MCF 10A (cell line): ENCODE measurements around the gene SDC3. TPM values are rescaled to one million over a fixed set of nuclear protein-coding genes. Genes with fewer than 3 reads are reported as not detected.

ENCODE experiments used
- BruUV-seq: library from RNA; stranded (reverse); fragments of 400-500 nt; replicated peaks from 2 replicates; lab custom pipeline; 2021; lab: Mats Ljungman, UMichigan
- CTCF ChIA-PET: fragments of 300-600 bp; sonication (Branson Sonifier 250); formaldehyde crosslinking; extraction: SDS; loops from one replicate; lab custom pipeline; 2021; ENCODE audit warnings: antibody characterized with exemption, inconsistent platforms; lab: Yijun Ruan, JAX
- POLR2A ChIA-PET: fragments of 300-600, 350-650 bp; sonication (Branson Sonifier 250); formaldehyde crosslinking; extraction: SDS; loops from one replicate; lab custom pipeline; 2020; ENCODE audit warnings: antibody characterized with exemption, inconsistent platforms; lab: Yijun Ruan, JAX
- DNase-seq: peaks from one replicate; pipeline ENCODE4 v3.0.0-alpha.2; 2018; ENCODE audit not compliant: unreplicated experiment
- H3K27ac Mint-ChIP-seq: one replicate; pipeline ENCODE4 v1.8.0; 2022; ENCODE audit warnings: mild to moderate bottlenecking, low read depth, mixed read lengths; ENCODE audit not compliant: unreplicated experiment
- H3K27me3 Mint-ChIP-seq: one replicate; pipeline ENCODE4 v1.8.0; 2022; ENCODE audit warnings: mixed read lengths; ENCODE audit not compliant: insufficient read depth, unreplicated experiment
- H3K36me3 Mint-ChIP-seq: one replicate; pipeline ENCODE4 v1.8.0; 2022; ENCODE audit warnings: mild to moderate bottlenecking, moderate library complexity, mixed read lengths; ENCODE audit not compliant: insufficient read depth, unreplicated experiment
- H3K4me1 Mint-ChIP-seq: one replicate; pipeline ENCODE4 v1.8.0; 2022; ENCODE audit warnings: mixed read lengths; ENCODE audit not compliant: insufficient read depth, unreplicated experiment
- H3K4me3 Mint-ChIP-seq: one replicate; pipeline ENCODE4 v1.8.0; 2022; ENCODE audit warnings: mild to moderate bottlenecking, moderate library complexity, mixed read lengths; ENCODE audit not compliant: unreplicated experiment
- H3K9me3 Mint-ChIP-seq: one replicate; pipeline ENCODE4 v1.8.0; 2022; ENCODE audit warnings: mixed read lengths; ENCODE audit not compliant: unreplicated experiment
- CTCF ChIP-seq: fragments of 200-600 bp; IDR thresholded peaks from one replicate; pipeline ENCODE4 v1.8.0; 2022; ENCODE audit warnings: antibody characterized with exemption, mild to moderate bottlenecking; ENCODE audit not compliant: unreplicated experiment
- intact Hi-C: fragments of 100-400 bp; cut with micrococcal nuclease; formaldehyde crosslinking; loops from 2 replicates; pipeline ENCODE4 v1.14.1; 2022
- total RNA-seq: library from RNA; stranded (reverse); gene quantifications from 2 replicates; pipeline ENCODE4 v1.2.3, GENCODE V29; 2022

Gene SDC3
- total RNA-seq, 1 experiment from 2014 or later = 21.7 TPM

DNA sequence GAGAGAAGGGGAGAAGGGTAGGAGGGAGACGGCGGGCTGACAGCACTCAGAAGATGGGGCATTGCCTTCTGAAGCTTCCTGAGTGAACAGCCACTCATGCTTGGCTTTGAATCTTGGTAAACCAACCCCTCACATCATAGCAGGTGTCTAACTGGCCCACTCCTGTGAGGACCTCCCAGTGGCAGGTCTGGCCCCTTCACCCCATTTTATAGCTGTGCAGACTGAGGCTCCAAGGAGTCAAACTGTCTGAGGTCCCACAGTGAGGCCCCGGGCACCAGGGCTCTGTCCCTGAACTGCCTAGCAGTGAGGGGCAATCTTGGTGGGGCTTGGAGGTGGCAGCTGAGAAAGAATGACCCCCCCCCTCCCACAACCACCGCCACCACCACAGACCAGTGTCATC is 41.0 kb downstream of the SDC3 start:
- intact Hi-C loops = no loop called here
- Mint-ChIP-seq H3K4me3 (no peak overlapping the region), H3K9me3 (no peaks in the 10 kb centered on the region), H3K4me1 (peaks cover 6% of the 10 kb centered on the region), H3K27me3 (no peaks in the 10 kb centered on the region), H3K27ac (no peak overlapping the region), H3K36me3 (peaks cover 9% of the 10 kb centered on the region)
- no peak for DNase-seq
- ChIA-PET POLR2A (interaction anchor here (1.3 kb wide), 1 partner anchor 10 kb away, joined by 4 read pairs; no protein-coding TSS in a partner anchor), CTCF (interaction anchor here (0.6 to 1.5 kb wide), 2 partner anchors 66 to 555 kb away, joined by 3 to 4 read pairs; no protein-coding TSS in a partner anchor)
- no TSS peak for BruUV-seq
- no peak for TF ChIP-seq CTCF

DNA sequence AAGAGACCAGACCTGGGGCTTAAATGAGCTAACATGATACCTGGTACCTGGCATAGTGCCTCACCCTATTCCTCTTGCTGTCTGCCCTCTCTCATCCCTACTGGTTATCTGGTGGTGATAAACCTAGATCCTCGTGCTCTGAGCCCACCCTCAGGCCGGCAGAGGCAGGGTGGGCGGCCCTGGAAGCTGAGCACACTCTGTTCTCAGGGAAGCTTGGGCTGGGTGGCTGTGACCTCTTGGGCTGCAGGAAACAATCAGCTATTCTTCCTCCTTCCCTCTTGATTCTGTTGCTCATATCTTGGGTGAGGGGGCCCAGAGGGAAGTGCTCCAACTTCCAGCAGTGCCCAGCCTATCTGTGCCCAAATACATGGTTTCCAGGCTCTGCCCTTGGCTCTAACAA is 42.0 kb downstream of the SDC3 start:
- CTCF ChIA-PET = interaction anchor here (1.5 to 1.8 kb wide), 2 partner anchors 45 to 65 kb away, joined by 5 to 10 read pairs; no protein-coding TSS in a partner anchor
- DNase-seq = no peak
- Mint-ChIP-seq H3K9me3 (no peaks in the 10 kb centered on the region), H3K4me3 (no peak overlapping the region), H3K36me3 (no peaks in the 10 kb centered on the region), H3K27me3 (no peaks in the 10 kb centered on the region), H3K4me1 (no peaks in the 10 kb centered on the region), H3K27ac (no peak overlapping the region)
- BruUV-seq = no TSS peak
- intact Hi-C loops = no loop called here
- POLR2A ChIA-PET = interaction anchor here (0.5 to 1.3 kb wide), 3 partner anchors 11 to 347 kb away, joined by 3 to 4 read pairs (median 3); no protein-coding TSS in a partner anchor
- no peak for TF ChIP-seq CTCF

DNA sequence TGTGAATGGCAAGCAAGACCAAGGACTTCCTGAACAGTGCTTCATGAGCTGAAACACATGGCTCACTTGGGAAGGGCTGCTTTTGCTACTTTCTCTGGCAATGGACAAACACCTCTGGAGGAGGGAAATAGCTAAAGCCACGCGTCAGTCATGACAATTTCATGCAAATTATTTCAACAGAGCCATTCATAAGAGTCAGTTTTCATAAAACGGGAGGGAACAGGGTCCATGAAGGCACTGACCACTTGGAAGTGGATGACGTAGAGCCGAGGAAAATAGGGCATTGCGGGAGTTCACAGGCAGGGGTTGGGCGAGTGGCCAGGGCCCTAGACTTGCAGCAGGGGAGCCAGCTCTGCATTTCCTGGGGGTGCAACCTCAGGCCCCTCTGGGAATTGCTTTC is 43.9 kb downstream of the SDC3 start:
- BruUV-seq = no TSS peak
- no peak overlapping the region for H3K4me3 Mint-ChIP-seq
- no peaks in the 10 kb centered on the region for H3K27me3 Mint-ChIP-seq
- intact Hi-C loops = no loop called here
- no peak for DNase-seq
- H3K9me3 Mint-ChIP-seq = no peaks in the 10 kb centered on the region
- no peak overlapping the region for H3K27ac Mint-ChIP-seq
- H3K36me3 Mint-ChIP-seq = no peaks in the 10 kb centered on the region
- H3K4me1 Mint-ChIP-seq = no peaks in the 10 kb centered on the region
- CTCF ChIA-PET = interaction anchor here (0.6 to 0.7 kb wide), 2 partner anchors 11 to 63 kb away, joined by 4 to 6 read pairs; no protein-coding TSS in a partner anchor
- TF ChIP-seq CTCF = no peak
- POLR2A ChIA-PET = no interaction called here

- ChIA-PET POLR2A (interaction anchor here (1.0 kb wide), 1 partner anchor 10 kb away, joined by 5 read pairs; no protein-coding TSS in a partner anchor), CTCF (interaction anchor here (0.6 to 2.7 kb wide), 3 partner anchors 10 to 62 kb away, joined by 4 to 15 read pairs (median 6); no protein-coding TSS in a partner anchor)
- H3K9me3 Mint-ChIP-seq = no peaks in the 10 kb centered on the region
- no peak overlapping the region for H3K27ac Mint-ChIP-seq
- DNase-seq = no peak
- H3K4me3 Mint-ChIP-seq = no peak overlapping the region
- peaks cover 6% of the 10 kb centered on the region for H3K4me1 Mint-ChIP-seq
- no TSS peak for BruUV-seq
- intact Hi-C loops = no loop called here
- no peaks in the 10 kb centered on the region for H3K36me3 Mint-ChIP-seq
- no peak for TF ChIP-seq CTCF
- H3K27me3 Mint-ChIP-seq = no peaks in the 10 kb centered on the region
Observed at GRCh38 chr1:30863858-30864604, 44.5 kb downstream of the SDC3 start.
